ENCODE results near the gene LRRK1.

Gene LRRK1

GRCh38 chr15:101029971-101030661 lies 111.0 kb downstream of the LRRK1 start:
- H3K79me2 ChIP-seq (ENCODE audit: control insufficient read depth, low read length), result peaks cover 31% of the 10 kb centered on the region
- no peak overlapping the region for H3K27ac ChIP-seq (ENCODE audit: low read depth, low read length)
- no peaks in the 10 kb centered on the region; the same call in 1 of the 2 replicates for H3F3A ChIP-seq (ENCODE audit: control insufficient read depth, insufficient read depth)
- H3K9me2 ChIP-seq (replicated peaks; ENCODE audit: control insufficient read depth, low read length), result no peaks in the 10 kb centered on the region
- H4K20me1 ChIP-seq (ENCODE audit: control insufficient read depth, insufficient read depth, low read depth, low read length), result no peaks in the 10 kb centered on the region
- H3K4me3 ChIP-seq (ENCODE audit: low read length), result no peak overlapping the region
- H3K4me2 ChIP-seq (ENCODE audit: low read length), result no peak overlapping the region
- H3K9me3 ChIP-seq (ENCODE audit: control insufficient read depth, insufficient read depth, low read length), result peaks cover 14% of the 10 kb centered on the region; the same call in 1 of the 2 replicates
- peaks cover 13% of the 10 kb centered on the region for H3K4me1 ChIP-seq (ENCODE audit: control insufficient read depth, low read length)
- TF ChIP-seq EZH2phosphoT487 (IDR thresholded peaks at IDR 0.05; ENCODE audit: borderline replicate concordance, low read length), result no peak
- TF ChIP-seq CTCF (IDR thresholded peaks at IDR 0.05; ENCODE audit: low read depth, low read length, poor library complexity, severe bottlenecking), result no peak
- peaks cover 100% of the 10 kb centered on the region for H3K36me3 ChIP-seq (ENCODE audit: control insufficient read depth, low read length)
- no peaks in the 10 kb centered on the region for H3K27me3 ChIP-seq (ENCODE audit: control insufficient read depth, low read length)

GRCh38 chr15:101031213-101031612 lies 112.1 kb downstream of the LRRK1 start:
- H4K20me1 ChIP-seq (ENCODE audit: control insufficient read depth, insufficient read depth, low read depth, low read length), result no peaks in the 10 kb centered on the region
- H3K79me2 ChIP-seq (ENCODE audit: control insufficient read depth, low read length), result peaks cover 42% of the 10 kb centered on the region

GRCh38 chr15:101033801-101034200 lies 114.6 kb downstream of the LRRK1 start:
- Histone ChIP-seq H3K4me3 (ENCODE audit: low read length) (no peak overlapping the region), H3K36me3 (ENCODE audit: control insufficient read depth, low read length) (peaks cover 100% of the 10 kb centered on the region), H3F3A (ENCODE audit: control insufficient read depth, insufficient read depth) (peaks cover 4% of the 10 kb centered on the region; the same call in 1 of the 2 replicates), H3K27ac (ENCODE audit: low read depth, low read length) (no peak overlapping the region), H3K4me2 (ENCODE audit: low read length) (no peak overlapping the region), H3K4me1 (ENCODE audit: control insufficient read depth, low read length) (peaks cover 22% of the 10 kb centered on the region), H3K79me2 (ENCODE audit: control insufficient read depth, low read length) (peaks cover 60% of the 10 kb centered on the region), H3K9me2 (replicated peaks; ENCODE audit: control insufficient read depth, low read length) (no peaks in the 10 kb centered on the region), H3K9me3 (ENCODE audit: control insufficient read depth, insufficient read depth, low read length) (peaks cover 14% of the 10 kb centered on the region; the same call in 1 of the 2 replicates), H4K20me1 (ENCODE audit: control insufficient read depth, insufficient read depth, low read depth, low read length) (no peaks in the 10 kb centered on the region), H3K27me3 (ENCODE audit: control insufficient read depth, low read length) (no peaks in the 10 kb centered on the region)
- no peak for TF ChIP-seq CTCF (IDR thresholded peaks at IDR 0.05; ENCODE audit: low read depth, low read length, poor library complexity, severe bottlenecking)
- no peak for TF ChIP-seq EZH2phosphoT487 (IDR thresholded peaks at IDR 0.05; ENCODE audit: borderline replicate concordance, low read length)

More at GRCh38 chr15:101031213-101031612, 112.1 kb downstream of the LRRK1 start:
- Histone ChIP-seq H3K4me2 (ENCODE audit: low read length) (no peak overlapping the region), H3K9me3 (ENCODE audit: control insufficient read depth, insufficient read depth, low read length) (peaks cover 14% of the 10 kb centered on the region; the same call in 1 of the 2 replicates), H3K36me3 (ENCODE audit: control insufficient read depth, low read length) (peaks cover 100% of the 10 kb centered on the region), H3K27ac (ENCODE audit: low read depth, low read length) (no peak overlapping the region), H3K4me1 (ENCODE audit: control insufficient read depth, low read length) (peaks cover 22% of the 10 kb centered on the region), H3K9me2 (replicated peaks; ENCODE audit: control insufficient read depth, low read length) (no peaks in the 10 kb centered on the region), H3F3A (ENCODE audit: control insufficient read depth, insufficient read depth) (peaks cover 4% of the 10 kb centered on the region; the same call in 1 of the 2 replicates), H3K4me3 (ENCODE audit: low read length) (no peak overlapping the region), H3K27me3 (ENCODE audit: control insufficient read depth, low read length) (no peaks in the 10 kb centered on the region)
- TF ChIP-seq CTCF (IDR thresholded peaks at IDR 0.05; ENCODE audit: low read depth, low read length, poor library complexity, severe bottlenecking) (no peak), EZH2phosphoT487 (IDR thresholded peaks at IDR 0.05; ENCODE audit: borderline replicate concordance, low read length) (no peak)

Measured in DOHH2 (cell line).